Measurements from ENCODE around the gene LTBP2.
A peak's percentile ranks its signal among the peaks of the same experiment; 100 is the strongest.

Gene LTBP2

DNA sequence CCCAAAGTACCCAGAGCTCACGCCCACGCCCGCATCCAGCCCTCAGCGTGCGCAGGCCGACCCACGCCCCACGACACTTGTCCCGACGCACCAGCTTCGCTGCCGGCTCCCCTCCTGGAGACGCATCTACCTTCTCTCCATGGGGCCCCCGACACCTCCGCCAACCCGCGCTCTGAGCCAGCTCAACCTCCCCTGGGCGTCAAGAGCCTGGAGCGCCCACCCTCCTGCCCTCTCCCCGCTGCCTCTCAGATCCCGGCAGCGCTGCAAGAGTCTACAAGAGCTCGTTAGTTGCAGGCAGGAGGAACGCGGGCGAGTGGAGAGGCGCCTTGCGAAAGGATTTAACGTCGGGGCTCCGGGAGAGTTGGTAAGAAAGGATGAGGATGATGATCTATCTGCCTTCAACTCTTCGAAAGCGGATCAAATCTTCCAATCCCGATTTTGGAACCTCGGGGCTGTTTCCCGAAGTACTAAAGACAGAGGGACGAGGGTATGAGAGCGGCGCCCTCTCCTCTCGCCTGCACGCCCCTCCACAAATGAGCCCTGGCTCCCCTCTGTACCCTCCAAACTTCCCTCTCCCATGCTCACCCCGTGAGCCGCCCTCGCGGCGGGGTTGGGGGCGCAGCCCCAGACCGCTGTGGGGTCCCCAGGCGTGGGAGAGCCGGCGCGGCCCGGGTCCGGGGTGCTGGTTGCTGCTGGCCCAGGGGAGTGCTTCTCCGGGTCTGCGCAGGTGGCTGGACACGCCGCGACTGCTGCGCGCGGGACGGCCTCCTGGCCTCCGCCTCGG is 979 bp downstream of the LTBP2 start:
- DNase-seq, result no peak

- no peak for DNase-seq
These were observed 1.7 kb downstream of the LTBP2 start for GRCh38 chr14:74610199-74610865.

GRCh38 chr14:74609721-74610120 is 2.3 kb downstream of the LTBP2 start:
- no peak for DNase-seq

DNA sequence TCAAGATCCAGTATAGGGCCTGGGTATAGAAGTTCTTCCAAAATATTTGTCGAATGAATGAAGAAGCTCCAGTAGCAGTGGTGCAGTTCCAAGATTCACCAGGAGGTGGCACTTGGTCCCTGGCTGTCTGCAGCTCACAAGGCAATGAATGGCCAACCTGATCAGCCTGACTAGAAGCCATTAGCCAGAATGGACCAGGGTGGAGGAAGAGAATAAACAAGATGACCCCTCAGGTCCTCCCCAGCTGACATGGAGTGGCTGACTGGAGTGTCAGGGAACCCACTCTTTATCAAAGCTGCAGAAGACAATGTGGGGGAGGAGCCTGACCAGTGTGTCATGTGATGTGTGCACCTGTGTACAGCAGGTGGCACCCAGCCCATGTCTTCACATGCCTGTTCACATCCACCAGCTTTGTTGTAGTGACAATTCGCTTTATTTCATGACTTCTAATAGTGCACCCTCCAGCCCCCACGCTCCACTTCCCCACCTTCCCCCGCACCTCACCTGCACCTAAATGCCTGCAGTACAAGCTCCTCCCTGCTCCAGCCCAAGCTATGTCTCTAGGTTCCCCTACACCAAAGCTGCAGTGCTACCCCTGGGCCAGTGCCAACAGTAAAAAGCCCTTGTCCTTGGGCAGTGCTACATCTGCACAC is 3.0 kb downstream of the LTBP2 start:
- DNase-seq, result peak; percentile 70

DNA sequence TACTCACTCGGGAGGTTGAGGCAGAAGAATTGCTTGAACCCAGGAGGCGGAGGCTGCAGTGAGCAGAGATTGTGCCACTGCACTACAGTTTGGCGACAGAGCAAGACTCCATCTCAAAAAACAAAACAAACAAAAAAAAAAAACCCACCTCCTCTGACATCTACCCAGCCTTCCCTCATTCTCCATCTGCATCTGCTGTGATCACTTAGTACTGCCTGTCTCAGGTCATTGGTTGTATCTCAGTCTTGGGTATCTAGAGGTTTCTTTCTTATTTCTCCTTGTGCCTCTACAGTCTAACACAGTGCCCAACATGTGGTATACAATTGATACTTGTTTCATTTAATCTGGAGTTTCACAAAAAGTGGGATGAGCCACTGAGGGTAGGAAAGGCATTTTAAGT is 5.3 kb downstream of the LTBP2 start:
- DNase-seq, result no peak

GRCh38 chr14:74605531-74606223 is 6.4 kb downstream of the LTBP2 start:
- no peak for DNase-seq

DNA sequence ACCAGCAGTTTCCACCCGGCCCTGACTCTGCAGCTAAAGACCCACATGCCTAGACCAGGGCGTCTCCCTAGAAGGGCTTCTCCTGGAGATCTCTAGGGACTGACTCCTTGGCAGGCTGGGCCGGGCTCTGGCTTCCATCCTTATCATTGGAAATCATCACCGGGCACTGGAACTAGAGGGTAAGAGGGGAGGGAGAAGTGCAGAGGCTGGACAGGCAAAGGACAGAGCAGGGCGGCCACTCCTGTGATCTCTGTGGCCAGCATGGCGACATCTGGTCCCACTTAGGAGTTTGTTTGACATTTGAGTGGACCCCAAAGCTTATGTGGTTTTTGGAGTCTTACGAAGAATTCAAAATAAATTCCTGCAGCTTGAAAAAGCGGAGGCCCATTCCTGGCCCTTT is 7.1 kb downstream of the LTBP2 start:
- no peak for DNase-seq

DNA sequence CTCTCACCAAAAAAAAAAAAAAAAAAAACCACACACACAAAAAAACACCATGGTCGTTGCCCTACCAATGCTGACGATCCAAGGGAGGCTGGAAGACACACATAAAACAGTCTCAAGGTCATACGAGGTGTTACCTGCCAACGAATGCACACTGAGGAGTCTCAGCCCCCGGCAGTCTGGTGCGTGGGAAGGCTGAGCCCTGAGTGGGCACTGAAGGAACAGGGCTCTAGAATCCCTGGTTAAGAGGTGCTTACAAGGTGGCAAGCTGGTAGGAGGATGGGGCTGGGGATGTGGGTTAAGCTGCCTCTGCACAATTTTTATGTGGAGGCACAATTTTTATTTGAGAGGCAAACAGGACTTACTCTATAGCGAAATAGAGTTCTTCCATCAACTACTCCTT is 7.9 kb downstream of the LTBP2 start:
- DNase-seq, result no peak

GRCh38 chr14:74601982-74602381 is 10.1 kb downstream of the LTBP2 start:
- DNase-seq, result no peak

GRCh38 chr14:74599946-74600345 is 12.1 kb downstream of the LTBP2 start:
- no peak for DNase-seq

GRCh38 chr14:74599321-74599761 is 12.7 kb downstream of the LTBP2 start:
- DNase-seq, result no peak

DNA sequence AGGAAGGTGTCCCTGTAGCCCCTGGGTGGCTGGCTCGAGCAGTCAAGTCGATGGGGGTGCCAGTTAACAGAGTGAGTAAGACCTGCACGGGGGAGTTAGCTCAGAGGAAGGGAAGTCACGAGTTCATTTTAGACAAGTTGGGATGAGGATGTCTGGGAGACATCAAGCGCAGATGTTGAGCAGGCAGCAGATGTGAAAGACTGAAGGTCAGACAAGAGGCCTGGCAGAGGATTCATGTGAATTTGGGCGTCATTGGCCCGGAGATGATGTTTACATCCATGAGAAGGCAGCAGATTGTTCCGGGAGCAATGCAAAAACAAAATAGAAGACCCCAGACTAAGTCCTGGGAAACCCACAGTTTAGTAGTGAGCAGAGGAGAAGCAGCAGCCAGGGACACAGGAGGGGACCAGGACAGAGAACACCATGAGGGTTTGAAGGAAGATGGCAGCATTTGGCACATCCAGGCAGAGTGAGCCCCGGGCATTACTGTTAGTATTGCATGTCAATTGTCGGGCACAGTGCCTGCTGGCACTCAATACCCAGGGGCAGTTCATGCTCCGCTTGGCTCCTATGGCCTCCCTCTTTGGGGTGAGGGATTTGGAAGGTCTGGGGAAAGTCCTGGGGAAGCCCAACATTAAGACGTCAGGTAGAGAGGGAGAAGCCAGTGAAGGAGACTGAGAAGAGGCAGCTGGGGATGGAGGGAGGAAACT is 15.1 kb downstream of the LTBP2 start:
- no peak for DNase-seq

- no peak for DNase-seq
These were observed 16.9 kb downstream of the LTBP2 start for GRCh38 chr14:74595006-74595735.

DNA sequence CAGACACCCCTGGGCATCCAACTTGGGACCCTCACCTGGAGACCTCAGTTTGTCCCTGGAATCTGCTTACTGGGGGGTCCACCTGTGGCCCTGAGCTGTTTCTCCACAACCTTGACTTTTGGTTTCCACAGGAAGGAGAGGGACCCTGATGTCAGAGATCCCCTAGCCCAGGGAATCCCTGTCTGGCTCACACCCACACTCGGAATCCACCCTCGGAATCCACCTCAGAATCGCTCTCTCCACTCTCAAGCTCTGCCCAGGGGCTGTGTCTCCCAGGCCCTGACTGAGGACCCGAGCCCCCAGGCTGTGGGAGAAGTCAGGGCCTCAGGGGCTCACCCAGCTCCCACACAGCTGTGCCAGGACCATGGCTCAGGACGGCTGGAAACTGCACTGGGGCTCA is 17.4 kb downstream of the LTBP2 start:
- no peak for DNase-seq

- no peak for DNase-seq
These were observed 18.0 kb downstream of the LTBP2 start for GRCh38 chr14:74594029-74594428.

GRCh38 chr14:74593241-74593953 is 18.6 kb downstream of the LTBP2 start:
- no peak for DNase-seq

GRCh38 chr14:74592476-74593201 is 19.4 kb downstream of the LTBP2 start:
- DNase-seq, result no peak

- no peak for DNase-seq
These were observed 20.1 kb downstream of the LTBP2 start for GRCh38 chr14:74591899-74592298.

GRCh38 chr14:74591394-74591793 is 20.6 kb downstream of the LTBP2 start:
- DNase-seq, result no peak

GRCh38 chr14:74589291-74589879 is 22.7 kb downstream of the LTBP2 start:
- no peak for DNase-seq
